HEK293 (cell line): ENCODE data around the gene TLE1.

Source experiments
- CTCF ChIP-seq: fragments of 450-650 bp; formaldehyde crosslinking; IDR thresholded peaks from 2 replicates; pipeline ENCODE4 v1.5.1; 2016; ENCODE audit warnings: missing biosample characterization, missing genetic modification characterization
- MEIS1 ChIP-seq: sonication (generic); formaldehyde crosslinking; IDR thresholded peaks from 2 replicates; pipeline ENCODE4 v1.8.1; 2022; ENCODE audit warnings: missing genetic modification reagents, mild to moderate bottlenecking, borderline replicate concordance
- YY1 ChIP-seq: fragments of 450-650 bp; formaldehyde crosslinking; IDR thresholded peaks from 2 replicates; pipeline ENCODE4 v1.5.1; 2018; ENCODE audit warnings: missing biosample characterization, missing genetic modification characterization
- ZBTB49 ChIP-seq: fragments of 450-650 bp; formaldehyde crosslinking; IDR thresholded peaks from 2 replicates; pipeline ENCODE4 v1.5.1; 2016; ENCODE audit warnings: missing biosample characterization, missing genetic modification characterization, low read depth
- ZNF121 ChIP-seq: fragments of 450-650 bp; formaldehyde crosslinking; IDR thresholded peaks from 2 replicates; pipeline ENCODE4 v1.5.1; 2016; ENCODE audit warnings: missing biosample characterization, missing genetic modification characterization
- ZNF175 ChIP-seq: fragments of 450-650 bp; formaldehyde crosslinking; IDR thresholded peaks from 2 replicates; pipeline ENCODE4 v1.5.1; 2016; ENCODE audit warnings: missing biosample characterization, missing genetic modification characterization
- ZNF292 ChIP-seq: fragments of 450-650 bp; formaldehyde crosslinking; IDR thresholded peaks from 2 replicates; pipeline ENCODE4 v1.5.1; 2016; ENCODE audit warnings: low read depth, missing biosample characterization, missing genetic modification characterization, borderline replicate concordance
- ZNF658 ChIP-seq: fragments of 450-650 bp; formaldehyde crosslinking; IDR thresholded peaks from 2 replicates; pipeline ENCODE4; 2016; ENCODE audit warnings: missing biosample characterization, missing genetic modification characterization
- ZNF777 ChIP-seq: fragments of 450-650 bp; formaldehyde crosslinking; IDR thresholded peaks from 2 replicates; pipeline ENCODE4 v1.5.1; 2017; ENCODE audit warnings: missing biosample characterization, missing genetic modification characterization, borderline replicate concordance
- ZNF785 ChIP-seq: fragments of 450-650 bp; formaldehyde crosslinking; IDR thresholded peaks from 2 replicates; pipeline ENCODE4 v1.5.1; 2016; ENCODE audit warnings: missing biosample characterization, missing genetic modification characterization
- ZNF843 ChIP-seq: fragments of 450-650 bp; formaldehyde crosslinking; IDR thresholded peaks from 2 replicates; pipeline ENCODE4 v1.5.1; 2016; ENCODE audit warnings: missing biosample characterization, missing genetic modification characterization

GRCh38 chr9:81563739-81564138, 125.6 kb downstream of the TLE1 start:
- TF ChIP-seq MEIS1 (CRISPR knock-in tag) = no peak
- TF ChIP-seq ZNF785 (tag by site-specific recombination) = no peak
- no peak for TF ChIP-seq ZNF292 (tag by site-specific recombination)
- TF ChIP-seq CTCF (tag by site-specific recombination) = no peak
- TF ChIP-seq ZNF658 (tag by site-specific recombination) = no peak
- no peak for TF ChIP-seq ZNF843 (tag by site-specific recombination)
- no peak for TF ChIP-seq ZNF777 (tag by site-specific recombination)
- no peak for TF ChIP-seq ZNF121 (tag by site-specific recombination)
- no peak for TF ChIP-seq ZNF175
- no peak for TF ChIP-seq YY1 (tag by site-specific recombination)
- no peak for TF ChIP-seq ZBTB49 (tag by site-specific recombination)
